GM23338 (cell line): Measurements from ENCODE around the gene DEXI.

Source experiments
- EZH2 ChIP-seq: fragments of 200-600 bp; sonication (generic); IDR thresholded peaks from one replicate; pipeline ENCODE4 v1.8.0; 2017; ENCODE audit warnings: antibody characterized with exemption, mild to moderate bottlenecking, low read depth; ENCODE audit not compliant: unreplicated experiment
- JUNB ChIP-seq: IDR thresholded peaks from one replicate; pipeline ENCODE4 v1.6.1; 2016; ENCODE audit warnings: antibody characterized with exemption; ENCODE audit not compliant: unreplicated experiment
- POLR2AphosphoS5 ChIP-seq: IDR thresholded peaks from 2 replicates; pipeline ENCODE4 v1.6.1; 2016; ENCODE audit warnings: antibody characterized with exemption, low read depth
- TF ChIP-seq, protein P1 (sequence below), 2 experiments: fragments of 200-600 bp in 1 of 2; sonication (generic) in 1 of 2; conservative IDR thresholded peaks; 2 replicates each; pipeline versions ENCODE4 v1.5.1 to v1.6.1; 2016 to 2017; ENCODE audit warnings: antibody characterized with exemption in 2 of 2, low read depth in 2 of 2, mild to moderate bottlenecking in 2 of 2, moderate library complexity in 1 of 2
- TF ChIP-seq, protein P2 (sequence below): IDR thresholded peaks from one replicate; pipeline ENCODE4 v1.6.1; 2018; ENCODE audit warnings: antibody characterized with exemption; ENCODE audit not compliant: unreplicated experiment
- TF ChIP-seq, protein P3 (sequence below): fragments of 250-450 bp; sonication (Bioruptor Pico); IDR thresholded peaks from 2 replicates; pipeline ENCODE4 v1.5.0; 2020; ENCODE audit warnings: mild to moderate bottlenecking, moderate library complexity

DNA sequence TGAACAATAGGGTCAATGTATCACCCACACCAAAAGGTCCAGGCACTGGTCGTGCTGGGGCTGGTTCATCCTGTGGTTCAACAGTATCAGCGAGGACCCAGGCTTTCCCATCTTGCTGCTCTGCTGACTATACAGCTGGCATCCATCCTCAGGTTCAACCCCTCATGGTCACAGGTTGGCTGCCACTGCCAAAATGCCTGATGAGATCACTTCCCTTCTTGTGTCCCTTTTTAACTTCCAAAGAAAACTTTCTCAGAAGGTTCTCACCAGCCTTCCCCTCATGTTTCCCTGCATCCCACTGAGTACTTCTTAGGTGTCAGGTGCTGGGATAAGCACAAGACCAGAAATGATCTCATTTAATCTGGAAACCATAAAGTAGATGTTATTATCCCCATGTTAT lies 27.8 kb upstream of the DEXI start:
- TF ChIP-seq, protein P1, sequence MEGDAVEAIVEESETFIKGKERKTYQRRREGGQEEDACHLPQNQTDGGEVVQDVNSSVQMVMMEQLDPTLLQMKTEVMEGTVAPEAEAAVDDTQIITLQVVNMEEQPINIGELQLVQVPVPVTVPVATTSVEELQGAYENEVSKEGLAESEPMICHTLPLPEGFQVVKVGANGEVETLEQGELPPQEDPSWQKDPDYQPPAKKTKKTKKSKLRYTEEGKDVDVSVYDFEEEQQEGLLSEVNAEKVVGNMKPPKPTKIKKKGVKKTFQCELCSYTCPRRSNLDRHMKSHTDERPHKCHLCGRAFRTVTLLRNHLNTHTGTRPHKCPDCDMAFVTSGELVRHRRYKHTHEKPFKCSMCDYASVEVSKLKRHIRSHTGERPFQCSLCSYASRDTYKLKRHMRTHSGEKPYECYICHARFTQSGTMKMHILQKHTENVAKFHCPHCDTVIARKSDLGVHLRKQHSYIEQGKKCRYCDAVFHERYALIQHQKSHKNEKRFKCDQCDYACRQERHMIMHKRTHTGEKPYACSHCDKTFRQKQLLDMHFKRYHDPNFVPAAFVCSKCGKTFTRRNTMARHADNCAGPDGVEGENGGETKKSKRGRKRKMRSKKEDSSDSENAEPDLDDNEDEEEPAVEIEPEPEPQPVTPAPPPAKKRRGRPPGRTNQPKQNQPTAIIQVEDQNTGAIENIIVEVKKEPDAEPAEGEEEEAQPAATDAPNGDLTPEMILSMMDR (conservative IDR thresholded peaks at IDR 0.05; ENCODE audit: low read depth in 2 of 2) = no peak
- TF ChIP-seq POLR2AphosphoS5 = no peak
- TF ChIP-seq JUNB = no peak
- TF ChIP-seq EZH2 = no peak
- TF ChIP-seq, protein P2, sequence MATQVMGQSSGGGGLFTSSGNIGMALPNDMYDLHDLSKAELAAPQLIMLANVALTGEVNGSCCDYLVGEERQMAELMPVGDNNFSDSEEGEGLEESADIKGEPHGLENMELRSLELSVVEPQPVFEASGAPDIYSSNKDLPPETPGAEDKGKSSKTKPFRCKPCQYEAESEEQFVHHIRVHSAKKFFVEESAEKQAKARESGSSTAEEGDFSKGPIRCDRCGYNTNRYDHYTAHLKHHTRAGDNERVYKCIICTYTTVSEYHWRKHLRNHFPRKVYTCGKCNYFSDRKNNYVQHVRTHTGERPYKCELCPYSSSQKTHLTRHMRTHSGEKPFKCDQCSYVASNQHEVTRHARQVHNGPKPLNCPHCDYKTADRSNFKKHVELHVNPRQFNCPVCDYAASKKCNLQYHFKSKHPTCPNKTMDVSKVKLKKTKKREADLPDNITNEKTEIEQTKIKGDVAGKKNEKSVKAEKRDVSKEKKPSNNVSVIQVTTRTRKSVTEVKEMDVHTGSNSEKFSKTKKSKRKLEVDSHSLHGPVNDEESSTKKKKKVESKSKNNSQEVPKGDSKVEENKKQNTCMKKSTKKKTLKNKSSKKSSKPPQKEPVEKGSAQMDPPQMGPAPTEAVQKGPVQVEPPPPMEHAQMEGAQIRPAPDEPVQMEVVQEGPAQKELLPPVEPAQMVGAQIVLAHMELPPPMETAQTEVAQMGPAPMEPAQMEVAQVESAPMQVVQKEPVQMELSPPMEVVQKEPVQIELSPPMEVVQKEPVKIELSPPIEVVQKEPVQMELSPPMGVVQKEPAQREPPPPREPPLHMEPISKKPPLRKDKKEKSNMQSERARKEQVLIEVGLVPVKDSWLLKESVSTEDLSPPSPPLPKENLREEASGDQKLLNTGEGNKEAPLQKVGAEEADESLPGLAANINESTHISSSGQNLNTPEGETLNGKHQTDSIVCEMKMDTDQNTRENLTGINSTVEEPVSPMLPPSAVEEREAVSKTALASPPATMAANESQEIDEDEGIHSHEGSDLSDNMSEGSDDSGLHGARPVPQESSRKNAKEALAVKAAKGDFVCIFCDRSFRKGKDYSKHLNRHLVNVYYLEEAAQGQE = no peak
- TF ChIP-seq, protein P3, sequence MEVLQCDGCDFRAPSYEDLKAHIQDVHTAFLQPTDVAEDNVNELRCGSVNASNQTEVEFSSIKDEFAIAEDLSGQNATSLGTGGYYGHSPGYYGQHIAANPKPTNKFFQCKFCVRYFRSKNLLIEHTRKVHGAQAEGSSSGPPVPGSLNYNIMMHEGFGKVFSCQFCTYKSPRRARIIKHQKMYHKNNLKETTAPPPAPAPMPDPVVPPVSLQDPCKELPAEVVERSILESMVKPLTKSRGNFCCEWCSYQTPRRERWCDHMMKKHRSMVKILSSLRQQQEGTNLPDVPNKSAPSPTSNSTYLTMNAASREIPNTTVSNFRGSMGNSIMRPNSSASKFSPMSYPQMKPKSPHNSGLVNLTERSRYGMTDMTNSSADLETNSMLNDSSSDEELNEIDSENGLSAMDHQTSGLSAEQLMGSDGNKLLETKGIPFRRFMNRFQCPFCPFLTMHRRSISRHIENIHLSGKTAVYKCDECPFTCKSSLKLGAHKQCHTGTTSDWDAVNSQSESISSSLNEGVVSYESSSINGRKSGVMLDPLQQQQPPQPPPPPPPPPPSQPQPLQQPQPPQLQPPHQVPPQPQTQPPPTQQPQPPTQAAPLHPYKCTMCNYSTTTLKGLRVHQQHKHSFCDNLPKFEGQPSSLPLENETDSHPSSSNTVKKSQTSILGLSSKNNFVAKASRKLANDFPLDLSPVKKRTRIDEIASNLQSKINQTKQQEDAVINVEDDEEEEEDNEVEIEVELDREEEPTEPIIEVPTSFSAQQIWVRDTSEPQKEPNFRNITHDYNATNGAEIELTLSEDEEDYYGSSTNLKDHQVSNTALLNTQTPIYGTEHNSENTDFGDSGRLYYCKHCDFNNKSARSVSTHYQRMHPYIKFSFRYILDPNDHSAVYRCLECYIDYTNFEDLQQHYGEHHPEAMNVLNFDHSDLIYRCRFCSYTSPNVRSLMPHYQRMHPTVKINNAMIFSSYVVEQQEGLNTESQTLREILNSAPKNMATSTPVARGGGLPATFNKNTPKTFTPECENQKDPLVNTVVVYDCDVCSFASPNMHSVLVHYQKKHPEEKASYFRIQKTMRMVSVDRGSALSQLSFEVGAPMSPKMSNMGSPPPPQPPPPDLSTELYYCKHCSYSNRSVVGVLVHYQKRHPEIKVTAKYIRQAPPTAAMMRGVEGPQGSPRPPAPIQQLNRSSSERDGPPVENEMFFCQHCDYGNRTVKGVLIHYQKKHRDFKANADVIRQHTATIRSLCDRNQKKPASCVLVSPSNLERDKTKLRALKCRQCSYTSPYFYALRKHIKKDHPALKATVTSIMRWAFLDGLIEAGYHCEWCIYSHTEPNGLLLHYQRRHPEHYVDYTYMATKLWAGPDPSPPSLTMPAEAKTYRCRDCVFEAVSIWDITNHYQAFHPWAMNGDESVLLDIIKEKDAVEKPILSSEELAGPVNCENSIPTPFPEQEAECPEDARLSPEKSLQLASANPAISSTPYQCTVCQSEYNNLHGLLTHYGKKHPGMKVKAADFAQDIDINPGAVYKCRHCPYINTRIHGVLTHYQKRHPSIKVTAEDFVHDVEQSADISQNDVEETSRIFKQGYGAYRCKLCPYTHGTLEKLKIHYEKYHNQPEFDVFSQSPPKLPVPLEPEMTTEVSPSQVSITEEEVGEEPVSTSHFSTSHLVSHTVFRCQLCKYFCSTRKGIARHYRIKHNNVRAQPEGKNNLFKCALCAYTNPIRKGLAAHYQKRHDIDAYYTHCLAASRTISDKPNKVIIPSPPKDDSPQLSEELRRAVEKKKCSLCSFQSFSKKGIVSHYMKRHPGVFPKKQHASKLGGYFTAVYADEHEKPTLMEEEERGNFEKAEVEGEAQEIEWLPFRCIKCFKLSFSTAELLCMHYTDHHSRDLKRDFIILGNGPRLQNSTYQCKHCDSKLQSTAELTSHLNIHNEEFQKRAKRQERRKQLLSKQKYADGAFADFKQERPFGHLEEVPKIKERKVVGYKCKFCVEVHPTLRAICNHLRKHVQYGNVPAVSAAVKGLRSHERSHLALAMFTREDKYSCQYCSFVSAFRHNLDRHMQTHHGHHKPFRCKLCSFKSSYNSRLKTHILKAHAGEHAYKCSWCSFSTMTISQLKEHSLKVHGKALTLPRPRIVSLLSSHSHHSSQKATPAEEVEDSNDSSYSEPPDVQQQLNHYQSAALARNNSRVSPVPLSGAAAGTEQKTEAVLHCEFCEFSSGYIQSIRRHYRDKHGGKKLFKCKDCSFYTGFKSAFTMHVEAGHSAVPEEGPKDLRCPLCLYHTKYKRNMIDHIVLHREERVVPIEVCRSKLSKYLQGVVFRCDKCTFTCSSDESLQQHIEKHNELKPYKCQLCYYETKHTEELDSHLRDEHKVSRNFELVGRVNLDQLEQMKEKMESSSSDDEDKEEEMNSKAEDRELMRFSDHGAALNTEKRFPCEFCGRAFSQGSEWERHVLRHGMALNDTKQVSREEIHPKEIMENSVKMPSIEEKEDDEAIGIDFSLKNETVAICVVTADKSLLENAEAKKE (CRISPR knock-in tag) = no peak
